ENCODE measurements around the gene PLA2G6.

Gene PLA2G6

GRCh38 chr22:38135133-38135706 is 46.4 kb downstream of the PLA2G6 start:
- TF ChIP-seq CTCF (IDR thresholded peaks at IDR 0.05) = no peak
- intact Hi-C loops (cut with DNase I; ENCODE audit: low total_unique reads) = no loop called here
- no peak overlapping the region for H3K27ac ChIP-seq
- peaks cover 4 to 83% (median 18%) of the 10 kb centered on the region in 3 donors for H3K36me3 ChIP-seq
- no peaks in the 10 kb centered on the region for H3K9me3 ChIP-seq
- DNase-seq = peak in 1 of 2 donors; percentile 42
- no peak overlapping the region for H3K4me3 ChIP-seq
- no peaks in the 10 kb centered on the region for H3K27me3 ChIP-seq
- peaks cover 0 to 10% (median 0%) of the 10 kb centered on the region in 4 donors for H3K4me1 ChIP-seq

GRCh38 chr22:38133331-38133730 is 48.3 kb downstream of the PLA2G6 start:
- no peaks in the 10 kb centered on the region for H3K27me3 ChIP-seq
- H3K27ac ChIP-seq = no peak overlapping the region
- peaks cover 4 to 83% (median 11%) of the 10 kb centered on the region in 3 donors for H3K36me3 ChIP-seq
- peak in 1 of 2 donors; percentile 48 for DNase-seq
- H3K4me1 ChIP-seq = peaks cover 0 to 10% (median 0%) of the 10 kb centered on the region in 4 donors
- intact Hi-C loops (cut with DNase I; ENCODE audit: low total_unique reads) = no loop called here
- H3K4me3 ChIP-seq = no peak overlapping the region
- no peaks in the 10 kb centered on the region for H3K9me3 ChIP-seq
- no peak for TF ChIP-seq CTCF (IDR thresholded peaks at IDR 0.05)

- H3K4me3 ChIP-seq = no peak overlapping the region
- H3K36me3 ChIP-seq = peaks cover 4 to 83% (median 10%) of the 10 kb centered on the region in 3 donors
- peaks cover 0 to 10% (median 0%) of the 10 kb centered on the region in 4 donors for H3K4me1 ChIP-seq
- DNase-seq = peak in 1 of 2 donors; percentile 59
- no peak for TF ChIP-seq CTCF (IDR thresholded peaks at IDR 0.05)
- H3K9me3 ChIP-seq = no peaks in the 10 kb centered on the region
- H3K27ac ChIP-seq = no peak overlapping the region
- intact Hi-C loops (cut with DNase I; ENCODE audit: low total_unique reads) = no loop called here
- no peaks in the 10 kb centered on the region for H3K27me3 ChIP-seq
Measured at GRCh38 chr22:38132794-38133193, 48.8 kb downstream of the PLA2G6 start.

- Histone ChIP-seq H3K9me3 (no peaks in the 10 kb centered on the region), H3K4me1 (peaks cover 0 to 10% (median 0%) of the 10 kb centered on the region in 4 donors), H3K36me3 (peaks cover 4 to 83% (median 14%) of the 10 kb centered on the region in 3 donors), H3K27ac (no peak overlapping the region), H3K4me3 (no peak overlapping the region), H3K27me3 (no peaks in the 10 kb centered on the region)
- DNase-seq = peak in 1 of 2 donors; percentile 43
- no peak for TF ChIP-seq CTCF (IDR thresholded peaks at IDR 0.05)
- intact Hi-C loops (cut with DNase I; ENCODE audit: low total_unique reads) = no loop called here
Measured at GRCh38 chr22:38132136-38132535, 49.5 kb downstream of the PLA2G6 start.

GRCh38 chr22:38131399-38131798 is 50.2 kb downstream of the PLA2G6 start:
- Histone ChIP-seq H3K9me3 (no peaks in the 10 kb centered on the region), H3K27me3 (no peaks in the 10 kb centered on the region), H3K36me3 (peaks cover 4 to 81% (median 14%) of the 10 kb centered on the region in 3 donors), H3K27ac (peak overlapping the region in 1 of 2 donors; percentile 4), H3K4me1 (peaks cover 0 to 10% (median 0%) of the 10 kb centered on the region in 4 donors), H3K4me3 (no peak overlapping the region)
- intact Hi-C loops (cut with DNase I; ENCODE audit: low total_unique reads) = no loop called here
- no peak for TF ChIP-seq CTCF (IDR thresholded peaks at IDR 0.05)
- no peak for DNase-seq
